GM18507 (cell line): ENCODE measurements around the gene MCHR1.
"Not testable (repeated sequence)": the region's sequence is repeated elsewhere in the genome, so short reads cannot be mapped to it uniquely, and the experiment has no call there.

ENCODE experiments used
- DNase-seq: peaks from one replicate; pipeline ENCODE4 v3.0.0; 2011; ENCODE audit warnings: low read depth; ENCODE audit not compliant: insufficient read length; ENCODE audit errors: extremely low spot score
- FAIRE-seq: peaks from 2 replicates; lab custom pipeline; 2011; peaks lifted over from hg19 to GRCh38; lab: Jason Lieb, UNC

The MCHR1 gene

DNA sequence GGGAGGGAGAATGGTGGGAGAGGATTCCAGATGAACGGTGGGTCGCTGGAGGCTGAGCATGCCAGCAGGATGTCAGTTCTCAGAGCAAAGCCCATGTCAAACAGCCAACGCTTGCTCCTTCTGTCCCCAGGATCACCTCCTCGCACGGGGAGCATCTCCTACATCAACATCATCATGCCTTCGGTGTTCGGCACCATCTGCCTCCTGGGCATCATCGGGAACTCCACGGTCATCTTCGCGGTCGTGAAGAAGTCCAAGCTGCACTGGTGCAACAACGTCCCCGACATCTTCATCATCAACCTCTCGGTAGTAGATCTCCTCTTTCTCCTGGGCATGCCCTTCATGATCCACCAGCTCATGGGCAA, 1.5 kb downstream of the MCHR1 start:
- no peak for FAIRE-seq
- no peak for DNase-seq

- FAIRE-seq = no peak
- DNase-seq = no peak
Measured at GRCh38 chr22:40681451-40681850, 2.2 kb downstream of the MCHR1 start.

DNA sequence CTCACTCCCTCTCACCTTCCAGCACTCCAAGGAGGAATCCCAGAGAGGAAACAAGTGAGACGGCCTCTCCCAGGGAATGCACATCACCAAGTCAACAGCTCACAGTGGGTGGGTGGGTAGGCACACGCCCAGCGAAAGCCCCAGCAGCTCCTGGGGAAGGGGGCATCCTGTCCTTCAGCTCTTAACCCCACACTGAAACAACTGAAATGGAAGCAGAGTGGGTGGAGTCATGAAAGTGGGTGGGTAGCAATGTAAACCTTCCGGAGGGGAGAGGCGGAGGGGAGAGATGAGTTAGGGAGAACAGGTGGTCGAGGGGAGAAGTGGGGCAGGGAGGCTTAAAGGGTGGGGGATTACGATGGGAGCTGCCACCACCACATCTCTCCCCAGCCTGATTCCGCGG, 5.4 kb downstream of the MCHR1 start:
- DNase-seq = no peak
- FAIRE-seq = no peak

DNA sequence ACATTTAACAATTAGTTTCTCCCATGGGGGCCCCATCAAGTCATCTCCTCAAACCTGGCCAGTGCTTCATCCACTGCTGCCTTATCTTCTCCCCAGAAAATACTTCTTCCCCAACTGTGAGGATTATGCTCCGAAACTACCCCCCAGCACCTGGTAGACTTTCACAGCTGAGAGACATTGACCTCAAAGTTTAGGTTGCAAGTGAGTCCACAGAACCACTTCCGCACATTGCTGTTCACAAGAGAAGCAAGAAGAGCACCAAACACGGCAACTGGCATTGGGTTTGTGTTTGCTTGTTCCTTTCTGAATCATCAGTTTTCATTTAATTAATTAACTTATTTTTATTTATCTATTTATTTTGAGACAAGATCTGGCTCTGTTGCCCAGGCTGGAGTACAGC, 6.1 kb downstream of the MCHR1 start:
- DNase-seq = no peak

GRCh38 chr22:40687706-40688105, 8.4 kb downstream of the MCHR1 start:
- DNase-seq (no peak), FAIRE-seq (no peak)

More for the DNA sequence above, 6.1 kb downstream of the MCHR1 start:
- no peak for FAIRE-seq

DNA sequence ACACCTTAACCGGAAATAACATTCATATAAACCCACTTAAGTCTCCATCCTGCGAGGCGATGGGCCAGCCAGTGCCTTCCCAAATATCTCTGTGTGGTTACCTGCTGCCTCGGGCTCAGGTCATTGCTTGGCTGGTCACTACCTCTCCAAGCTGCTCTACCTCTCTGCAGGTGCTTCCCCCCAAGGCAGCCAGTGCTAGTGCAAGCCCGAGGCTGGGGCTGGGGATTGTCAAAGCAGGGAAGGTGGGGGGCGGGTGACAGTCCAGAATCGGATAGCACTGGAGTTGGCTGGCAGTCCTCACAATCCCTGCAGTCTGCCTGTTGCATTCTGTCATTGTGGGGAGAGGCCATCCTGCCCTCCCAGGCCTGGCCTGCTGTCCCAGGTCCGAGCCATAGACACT, 11.1 kb downstream of the MCHR1 start:
- DNase-seq (no peak), FAIRE-seq (no peak)

GRCh38 chr22:40691532-40691931, 12.2 kb downstream of the MCHR1 start:
- FAIRE-seq (no peak), DNase-seq (no peak)

- FAIRE-seq (no peak), DNase-seq (no peak)
Measured at GRCh38 chr22:40694411-40694810, 15.1 kb downstream of the MCHR1 start.

DNA sequence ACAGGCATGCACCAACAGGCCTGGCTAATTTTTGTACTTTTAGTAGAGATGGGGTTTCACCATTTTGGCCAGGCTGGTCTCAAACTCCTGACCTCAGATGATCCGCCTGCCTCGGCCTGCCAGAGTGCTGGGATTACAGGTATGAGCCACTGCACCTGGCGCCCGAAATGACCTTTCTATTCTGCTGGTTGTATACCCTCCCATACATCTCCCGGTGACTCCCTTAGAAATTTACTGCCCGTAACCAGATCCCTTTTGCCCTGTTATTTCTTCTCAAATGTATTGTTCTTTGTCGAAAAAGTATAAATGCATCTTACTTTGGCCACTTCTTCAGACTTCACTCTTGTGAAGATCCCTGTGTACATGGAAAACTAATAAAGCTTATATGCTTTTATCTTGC, 22.0 kb downstream of the MCHR1 start:
- DNase-seq (no peak), FAIRE-seq (no peak)

DNA sequence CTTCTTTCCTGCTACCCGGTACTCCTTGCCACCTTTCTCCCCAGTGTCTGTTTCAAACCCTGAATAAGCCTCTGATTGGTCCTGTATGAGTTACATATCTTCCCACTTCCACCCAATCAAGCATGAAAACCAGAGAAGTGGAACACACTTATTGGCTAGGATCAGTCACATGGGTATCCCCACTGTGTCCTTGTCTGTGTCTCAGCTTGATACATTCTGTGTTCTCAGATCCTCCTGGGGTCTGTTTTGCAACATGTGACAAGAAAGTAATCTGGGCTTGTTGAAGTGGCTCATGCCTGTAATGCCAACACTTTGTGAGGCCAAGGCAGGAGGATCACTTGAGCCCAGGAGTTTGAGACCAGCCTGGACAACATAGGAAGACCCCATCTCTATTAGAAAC, 23.9 kb downstream of the MCHR1 start:
- FAIRE-seq = peak; percentile 72
- no peak for DNase-seq

DNA sequence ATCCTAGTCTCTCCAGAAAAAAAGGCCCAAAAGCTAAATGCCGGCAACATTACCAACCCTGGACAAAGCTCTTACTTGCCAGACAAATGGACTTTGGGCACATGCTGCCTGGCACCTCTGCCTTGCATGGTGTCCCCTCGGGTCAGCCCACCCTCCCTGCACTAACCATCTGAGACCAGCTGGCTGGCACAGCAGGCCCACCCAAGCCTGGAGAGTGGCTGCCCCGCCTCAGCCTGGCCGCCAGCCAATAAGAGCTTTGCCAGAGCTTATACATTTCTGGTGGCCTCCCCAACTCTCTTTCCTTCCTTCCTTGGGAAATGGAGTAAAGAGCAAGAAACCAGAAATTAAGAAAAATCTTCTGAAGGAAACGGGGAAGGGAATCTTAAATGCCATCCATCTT, 24.5 kb downstream of the MCHR1 start:
- FAIRE-seq = no peak
- DNase-seq = no peak

DNA sequence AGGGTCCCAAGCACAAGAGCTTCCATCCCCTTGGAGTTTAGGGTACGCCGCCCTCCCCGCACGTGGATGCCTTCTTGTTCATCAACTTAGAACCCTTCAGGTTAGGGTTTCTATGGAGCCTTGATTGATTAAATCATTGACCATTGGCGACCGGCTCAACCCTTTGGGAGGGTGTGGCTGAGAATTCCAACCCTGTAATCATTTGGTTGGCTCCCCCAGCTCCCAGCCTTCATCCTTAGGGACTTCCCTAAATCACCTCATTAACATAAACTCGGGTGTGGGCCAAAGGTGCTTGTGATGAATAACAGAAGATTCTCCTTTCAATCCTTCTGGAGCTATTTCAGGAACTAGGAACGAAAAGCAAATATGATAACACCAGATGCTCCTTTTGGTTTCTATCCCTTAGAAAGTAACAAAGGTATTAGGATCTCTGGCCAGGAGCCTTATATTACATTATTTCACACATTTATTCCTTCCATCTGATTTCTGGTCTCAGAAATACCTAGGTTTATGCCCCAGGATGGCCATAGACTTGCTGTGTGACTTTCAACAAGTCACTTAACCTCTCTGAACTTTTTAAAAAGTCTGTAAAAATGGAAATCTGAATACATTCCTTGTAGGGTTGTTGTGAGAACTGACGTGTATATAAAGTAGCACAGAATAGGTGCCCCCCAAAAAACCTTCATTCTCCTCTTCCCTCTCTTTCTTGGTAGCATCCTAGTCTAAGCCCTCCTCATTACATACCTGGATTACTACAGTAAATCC, 26.8 kb downstream of the MCHR1 start:
- FAIRE-seq (no peak), DNase-seq (no peak)

- DNase-seq (no peak), FAIRE-seq (no peak)
Measured at GRCh38 chr22:40707154-40707553, 27.9 kb downstream of the MCHR1 start.

DNA sequence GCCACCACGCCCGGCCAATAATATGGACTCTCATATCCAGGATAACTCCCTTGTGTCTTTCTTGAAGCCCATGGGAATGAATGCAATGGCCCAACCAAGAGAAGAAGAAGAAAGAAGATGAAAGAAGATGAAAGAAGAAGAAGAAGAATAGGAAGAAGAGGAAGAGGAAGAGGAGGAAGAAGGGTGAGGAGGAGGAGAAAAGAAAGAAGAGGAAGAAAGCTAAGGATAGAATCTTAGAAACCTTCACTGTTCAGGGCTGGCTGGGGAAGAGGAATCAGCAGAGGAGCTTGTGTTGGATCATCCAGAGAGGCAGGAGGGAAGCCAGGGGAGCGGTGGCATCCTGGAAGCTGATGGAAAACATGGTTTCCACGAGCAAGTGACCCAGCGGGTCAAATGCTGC, 28.9 kb downstream of the MCHR1 start:
- no peak for DNase-seq
- FAIRE-seq = no peak

DNA sequence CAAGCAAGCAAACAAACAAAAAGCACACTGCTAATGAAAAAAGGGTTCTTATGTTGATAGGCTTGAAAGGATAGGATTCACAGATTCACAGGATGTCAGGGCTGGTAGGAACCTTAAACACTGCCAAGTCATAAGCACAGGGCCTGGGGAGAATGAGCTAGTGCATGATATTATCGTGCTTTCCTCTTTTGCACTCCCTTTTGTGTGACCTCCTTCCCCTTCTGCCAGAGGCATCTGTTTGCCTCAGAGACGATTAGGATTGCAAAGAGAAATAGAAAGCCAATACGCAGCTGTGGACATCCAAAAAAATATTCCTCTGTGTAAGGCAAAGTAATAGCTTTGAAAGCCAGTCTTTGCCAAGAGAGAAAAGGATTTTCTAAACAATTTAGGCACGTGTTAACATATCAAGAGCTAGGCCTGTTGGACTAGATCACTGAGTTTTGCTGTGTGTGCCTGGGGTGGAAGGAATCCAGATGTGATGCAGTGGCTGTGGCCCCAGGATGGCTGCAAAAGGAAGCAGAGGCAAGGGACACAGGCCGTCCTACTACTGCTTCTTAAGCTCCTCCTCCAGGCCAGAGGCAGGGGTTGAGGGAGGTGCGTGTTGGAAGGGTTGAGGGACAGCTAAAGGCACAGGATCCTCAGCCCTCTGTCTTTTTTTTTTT, 30.6 kb downstream of the MCHR1 start:
- DNase-seq (no peak), FAIRE-seq (no peak)

GRCh38 chr22:40712311-40712710, 33.0 kb downstream of the MCHR1 start:
- no peak for DNase-seq
- no peak for FAIRE-seq

GRCh38 chr22:40714499-40715337, 35.4 kb downstream of the MCHR1 start:
- FAIRE-seq (no peak), DNase-seq (no peak)

GRCh38 chr22:40716116-40716515, 36.8 kb downstream of the MCHR1 start:
- FAIRE-seq (no peak), DNase-seq (no peak)

DNA sequence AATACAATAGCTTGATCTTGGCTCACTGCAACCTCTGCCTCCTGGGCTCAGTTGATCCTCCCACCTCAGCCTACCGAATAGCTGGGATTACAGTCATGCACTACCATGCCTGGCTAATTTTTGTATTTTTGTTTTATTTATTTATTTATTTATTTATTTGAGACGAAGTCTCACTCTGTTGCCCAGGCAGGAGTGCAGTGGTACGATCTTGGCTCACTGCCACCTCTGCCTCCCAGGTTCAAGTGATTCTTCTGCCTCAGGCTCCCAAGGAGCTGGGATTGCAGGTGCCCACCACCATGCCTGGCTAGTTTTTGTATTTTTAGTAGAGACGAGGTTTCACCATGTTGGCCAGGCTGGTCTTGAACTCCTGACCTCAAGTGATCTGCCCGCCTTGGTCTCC, 38.4 kb downstream of the MCHR1 start:
- not testable (repeated sequence) for DNase-seq, FAIRE-seq
